HEK293 (cell line): ENCODE measurements around the gene TBC1D22A.

Source experiments
- CTCF ChIA-PET: fragments of 350-600 bp; formaldehyde crosslinking; extraction: SDS; loops from one replicate; lab custom pipeline; 2021; ENCODE audit warnings: antibody characterized with exemption; lab: Yijun Ruan, JAX
- POLR2A ChIA-PET: fragments of 300-600 bp; formaldehyde crosslinking; extraction: SDS; loops from one replicate; lab custom pipeline; 2020; ENCODE audit warnings: antibody characterized with exemption, inconsistent platforms; lab: Yijun Ruan, JAX
- H3K27ac ChIP-seq: fragments of 200-500 bp; sonication (Bioruptor generic); 2 replicates; pipeline ENCODE4 v1.5.1; 2014; ENCODE audit warnings: low read depth, low read length, control low read depth, inconsistent platforms; ENCODE audit errors: extremely low read depth
- H3K36me3 ChIP-seq, 2 experiments: fragments of 200-500 bp in 1 of 2; sonication (Bioruptor generic) in 1 of 2; 1 replicate in 1 of 2; 2 replicates in 1 of 2; pipeline ENCODE4 v1.5.1; 2014 to 2017; ENCODE audit warnings: inconsistent platforms in 2 of 2, low read length in 2 of 2; ENCODE audit not compliant: control insufficient read depth in 2 of 2, insufficient read depth in 1 of 2
- H3K4me1 ChIP-seq: fragments of 200-500 bp; sonication (Bioruptor generic); 2 replicates; pipeline ENCODE4 v1.5.1; 2014; ENCODE audit warnings: mild to moderate bottlenecking, low read length, inconsistent platforms; ENCODE audit not compliant: control insufficient read depth, insufficient read depth
- H3K4me3 ChIP-seq: 2 replicates; pipeline ENCODE4 v1.5.1; 2011; ENCODE audit warnings: low read depth, mild to moderate bottlenecking, control low read depth, low read length, moderate library complexity
- H3K9me3 ChIP-seq: fragments of 200-500 bp; sonication (Bioruptor generic); 2 replicates; pipeline ENCODE4 v1.5.1; 2014; ENCODE audit warnings: low read depth, low read length, inconsistent platforms; ENCODE audit not compliant: control insufficient read depth, insufficient read depth
- ATF2 ChIP-seq: fragments of 450-650 bp; formaldehyde crosslinking; IDR thresholded peaks from 2 replicates; pipeline ENCODE4 v1.5.1; 2016; ENCODE audit warnings: missing biosample characterization, missing genetic modification characterization, low read depth
- IKZF3 ChIP-seq: fragments of 450-650 bp; IDR thresholded peaks from 2 replicates; pipeline ENCODE4 v1.5.0; 2018; ENCODE audit warnings: missing biosample characterization, mild to moderate bottlenecking, missing genetic modification characterization, moderate library complexity
- KLF1 ChIP-seq: fragments of 450-650 bp; formaldehyde crosslinking; IDR thresholded peaks from 2 replicates; pipeline ENCODE4 v1.5.1; 2016; ENCODE audit warnings: missing biosample characterization, missing genetic modification characterization
- ZBTB1 ChIP-seq: fragments of 450-650 bp; formaldehyde crosslinking; IDR thresholded peaks from 2 replicates; pipeline ENCODE4 v1.5.1; 2016; ENCODE audit warnings: missing biosample characterization, missing genetic modification characterization
- ZBTB48 ChIP-seq: fragments of 450-650 bp; formaldehyde crosslinking; IDR thresholded peaks from 2 replicates; pipeline ENCODE4 v1.5.1; 2016; ENCODE audit warnings: missing biosample characterization, missing genetic modification characterization
- ZBTB8A ChIP-seq: fragments of 450-650 bp; formaldehyde crosslinking; IDR thresholded peaks from 2 replicates; pipeline ENCODE4 v1.5.1; 2016; ENCODE audit warnings: missing biosample characterization, missing genetic modification characterization
- ZIC2 ChIP-seq: fragments of 450-650 bp; formaldehyde crosslinking; IDR thresholded peaks from 2 replicates; pipeline ENCODE4 v1.5.1; 2016; ENCODE audit warnings: missing biosample characterization, missing genetic modification characterization
- ZNF19 ChIP-seq: fragments of 450-650 bp; formaldehyde crosslinking; IDR thresholded peaks from 2 replicates; pipeline ENCODE4; 2016; ENCODE audit warnings: missing biosample characterization, missing genetic modification characterization, low read depth
- ZNF2 ChIP-seq: fragments of 450-650 bp; formaldehyde crosslinking; IDR thresholded peaks from 2 replicates; pipeline ENCODE4 v1.5.1; 2016; ENCODE audit warnings: missing biosample characterization, missing genetic modification characterization
- ZNF223 ChIP-seq: fragments of 450-650 bp; formaldehyde crosslinking; IDR thresholded peaks from 2 replicates; pipeline ENCODE4 v1.5.1; 2016; ENCODE audit warnings: missing biosample characterization, missing genetic modification characterization
- ZNF292 ChIP-seq: fragments of 450-650 bp; formaldehyde crosslinking; IDR thresholded peaks from 2 replicates; pipeline ENCODE4 v1.5.1; 2016; ENCODE audit warnings: low read depth, missing biosample characterization, missing genetic modification characterization, borderline replicate concordance
- ZNF335 ChIP-seq: fragments of 450-650 bp; formaldehyde crosslinking; conservative IDR thresholded peaks from 2 replicates; pipeline ENCODE4 v1.5.1; 2016; ENCODE audit warnings: missing biosample characterization, missing genetic modification characterization
- ZNF423 ChIP-seq: fragments of 450-650 bp; formaldehyde crosslinking; IDR thresholded peaks from 2 replicates; pipeline ENCODE4 v1.5.1; 2016; ENCODE audit warnings: missing biosample characterization, missing genetic modification characterization
- ZNF521 ChIP-seq: fragments of 450-650 bp; formaldehyde crosslinking; IDR thresholded peaks from 2 replicates; pipeline ENCODE4 v1.5.1; 2017; ENCODE audit warnings: missing biosample characterization, mild to moderate bottlenecking, missing genetic modification characterization
- ZNF600 ChIP-seq: fragments of 450-650 bp; formaldehyde crosslinking; IDR thresholded peaks from 2 replicates; pipeline ENCODE4 v1.5.1; 2016; ENCODE audit warnings: missing biosample characterization, missing genetic modification characterization
- ZSCAN23 ChIP-seq: fragments of 450-650 bp; formaldehyde crosslinking; IDR thresholded peaks from 2 replicates; pipeline ENCODE4 v1.5.1; 2016; ENCODE audit warnings: missing biosample characterization, missing genetic modification characterization
- ZXDB ChIP-seq: fragments of 450-650 bp; formaldehyde crosslinking; IDR thresholded peaks from 2 replicates; pipeline ENCODE4 v1.5.1; 2016; ENCODE audit warnings: missing biosample characterization, missing genetic modification characterization
- TF ChIP-seq, protein P1 (sequence below): fragments of 450-650 bp; formaldehyde crosslinking; conservative IDR thresholded peaks from 2 replicates; pipeline ENCODE4 v1.5.1; 2016; ENCODE audit warnings: low read depth, missing biosample characterization, missing genetic modification characterization

Gene TBC1D22A

GRCh38 chr22:47030143-47030661, 267.8 kb downstream of the TBC1D22A start:
- TF ChIP-seq ZBTB48 (tag by site-specific recombination) (no peak), ATF2 (tag by site-specific recombination) (no peak), ZNF19 (tag by site-specific recombination) (no peak), ZNF521 (tag by site-specific recombination) (no peak), ZNF335 (tag by site-specific recombination) (no peak), ZNF223 (tag by site-specific recombination) (no peak)
- CTCF ChIA-PET: no interaction called here

GRCh38 chr22:47030881-47031627, 268.6 kb downstream of the TBC1D22A start:
- Histone ChIP-seq H3K27ac (no peak overlapping the region), H3K36me3 (no peaks in the 10 kb centered on the region), H3K4me1 (no peaks in the 10 kb centered on the region), H3K4me3 (no peak overlapping the region)
- peak; percentile 36; the same call in 1 of the 2 replicates for TF ChIP-seq KLF1 (tag by site-specific recombination)
- no peak for TF ChIP-seq ZIC2 (tag by site-specific recombination)
- TF ChIP-seq, all 188 proteins: peak for 1
- ChIA-PET POLR2A (no interaction called here), CTCF (no interaction called here)
- no peaks in the 10 kb centered on the region for H3K9me3 ChIP-seq

More at GRCh38 chr22:47030143-47030661, 267.8 kb downstream of the TBC1D22A start:
- no peaks in the 10 kb centered on the region for H3K36me3 ChIP-seq
- H3K27ac ChIP-seq: no peak overlapping the region
- H3K4me1 ChIP-seq: no peaks in the 10 kb centered on the region
- H3K4me3 ChIP-seq: no peak overlapping the region
- POLR2A ChIA-PET: no interaction called here
- H3K9me3 ChIP-seq: no peaks in the 10 kb centered on the region

GRCh38 chr22:47031628-47031915, 269.1 kb downstream of the TBC1D22A start:
- Histone ChIP-seq H3K27ac (no peak overlapping the region), H3K36me3 (no peaks in the 10 kb centered on the region), H3K9me3 (no peaks in the 10 kb centered on the region), H3K4me3 (no peak overlapping the region), H3K4me1 (no peaks in the 10 kb centered on the region)
- POLR2A ChIA-PET: no interaction called here
- TF ChIP-seq IKZF3 (no peak), ZNF600 (tag by site-specific recombination) (no peak), ZBTB8A (tag by site-specific recombination) (no peak), ZNF292 (tag by site-specific recombination) (no peak), ZNF423 (tag by site-specific recombination) (no peak), ZNF2 (tag by site-specific recombination) (no peak), ZSCAN23 (no peak), ZBTB1 (tag by site-specific recombination) (no peak), ZXDB (tag by site-specific recombination) (no peak)
- TF ChIP-seq, protein P1, sequence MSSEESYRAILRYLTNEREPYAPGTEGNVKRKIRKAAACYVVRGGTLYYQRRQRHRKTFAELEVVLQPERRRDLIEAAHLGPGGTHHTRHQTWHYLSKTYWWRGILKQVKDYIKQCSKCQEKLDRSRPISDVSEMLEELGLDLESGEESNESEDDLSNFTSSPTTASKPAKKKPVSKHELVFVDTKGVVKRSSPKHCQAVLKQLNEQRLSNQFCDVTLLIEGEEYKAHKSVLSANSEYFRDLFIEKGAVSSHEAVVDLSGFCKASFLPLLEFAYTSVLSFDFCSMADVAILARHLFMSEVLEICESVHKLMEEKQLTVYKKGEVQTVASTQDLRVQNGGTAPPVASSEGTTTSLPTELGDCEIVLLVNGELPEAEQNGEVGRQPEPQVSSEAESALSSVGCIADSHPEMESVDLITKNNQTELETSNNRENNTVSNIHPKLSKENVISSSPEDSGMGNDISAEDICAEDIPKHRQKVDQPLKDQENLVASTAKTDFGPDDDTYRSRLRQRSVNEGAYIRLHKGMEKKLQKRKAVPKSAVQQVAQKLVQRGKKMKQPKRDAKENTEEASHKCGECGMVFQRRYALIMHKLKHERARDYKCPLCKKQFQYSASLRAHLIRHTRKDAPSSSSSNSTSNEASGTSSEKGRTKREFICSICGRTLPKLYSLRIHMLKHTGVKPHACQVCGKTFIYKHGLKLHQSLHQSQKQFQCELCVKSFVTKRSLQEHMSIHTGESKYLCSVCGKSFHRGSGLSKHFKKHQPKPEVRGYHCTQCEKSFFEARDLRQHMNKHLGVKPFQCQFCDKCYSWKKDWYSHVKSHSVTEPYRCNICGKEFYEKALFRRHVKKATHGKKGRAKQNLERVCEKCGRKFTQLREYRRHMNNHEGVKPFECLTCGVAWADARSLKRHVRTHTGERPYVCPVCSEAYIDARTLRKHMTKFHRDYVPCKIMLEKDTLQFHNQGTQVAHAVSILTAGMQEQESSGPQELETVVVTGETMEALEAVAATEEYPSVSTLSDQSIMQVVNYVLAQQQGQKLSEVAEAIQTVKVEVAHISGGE (tag by site-specific recombination): no peak
- CTCF ChIA-PET: no interaction called here
